ENCODE measurements around the gene PHACTR1. TPM values are rescaled to one million over a fixed set of nuclear protein-coding genes. Genes with fewer than 3 reads are reported as not detected.

Gene PHACTR1
- total RNA-seq, 2 experiments from 2014 or later: 0.79 to 1.5 TPM

- ATAC-seq (ENCODE audit: low read depth) (no peak), DNase-seq (no peak)
- POLR2A ChIA-PET: no interaction called here
- H3K27ac Mint-ChIP-seq: no peak overlapping the region
- peaks cover 17% of the 10 kb centered on the region for H3K27me3 Mint-ChIP-seq
- H3K36me3 Mint-ChIP-seq: no peaks in the 10 kb centered on the region
- peaks cover 6% of the 10 kb centered on the region for H3K4me1 Mint-ChIP-seq
- H3K4me3 Mint-ChIP-seq: no peak overlapping the region
- no peaks in the 10 kb centered on the region for H3K9me3 Mint-ChIP-seq
Observed at GRCh38 chr6:12951415-12951814, 234.8 kb downstream of the PHACTR1 start.

- no peak for DNase-seq
- ATAC-seq (ENCODE audit: low read depth): no peak
- H3K4me3 Mint-ChIP-seq: no peak overlapping the region
- POLR2A ChIA-PET: no interaction called here
- no peaks in the 10 kb centered on the region for H3K36me3 Mint-ChIP-seq
- H3K9me3 Mint-ChIP-seq: no peaks in the 10 kb centered on the region
- H3K27ac Mint-ChIP-seq: no peak overlapping the region
- peaks cover 6% of the 10 kb centered on the region for H3K4me1 Mint-ChIP-seq
- H3K27me3 Mint-ChIP-seq: peaks cover 22% of the 10 kb centered on the region
Observed at GRCh38 chr6:12952318-12952717, 235.8 kb downstream of the PHACTR1 start.

GRCh38 chr6:12955956-12956355 is 239.4 kb downstream of the PHACTR1 start:
- ATAC-seq (ENCODE audit: low read depth): no peak
- H3K27me3 Mint-ChIP-seq: peaks cover 41% of the 10 kb centered on the region
- DNase-seq: no peak
- H3K27ac Mint-ChIP-seq: no peak overlapping the region
- H3K36me3 Mint-ChIP-seq: no peaks in the 10 kb centered on the region
- H3K9me3 Mint-ChIP-seq: no peaks in the 10 kb centered on the region
- H3K4me1 Mint-ChIP-seq: peaks cover 15% of the 10 kb centered on the region
- peak overlapping the region; percentile 87 for H3K4me3 Mint-ChIP-seq
- POLR2A ChIA-PET: no interaction called here

GRCh38 chr6:12956991-12957320 is 240.4 kb downstream of the PHACTR1 start:
- Mint-ChIP-seq H3K4me3 (peak overlapping the region; percentile 87), H3K27ac (no peak overlapping the region)
- POLR2A ChIA-PET: interaction anchor here (0.6 kb wide), 1 partner anchor 556 kb away, joined by 3 read pairs; no protein-coding TSS in a partner anchor

GRCh38 chr6:12957321-12958051 is 240.9 kb downstream of the PHACTR1 start:
- Mint-ChIP-seq H3K4me3 (peak overlapping the region; percentile 87), H3K27ac (peak overlapping the region; percentile 32), H3K36me3 (no peaks in the 10 kb centered on the region), H3K4me1 (peaks cover 15% of the 10 kb centered on the region), H3K9me3 (no peaks in the 10 kb centered on the region), H3K27me3 (peaks cover 43% of the 10 kb centered on the region)
- ATAC-seq (ENCODE audit: low read depth): peak; percentile 74
- POLR2A ChIA-PET: interaction anchor here (0.6 kb wide), 1 partner anchor 555 kb away, joined by 3 read pairs; no protein-coding TSS in a partner anchor
- peak; percentile 49 for DNase-seq

More at GRCh38 chr6:12956991-12957320, 240.4 kb downstream of the PHACTR1 start:
- Mint-ChIP-seq H3K4me1 (peaks cover 15% of the 10 kb centered on the region), H3K9me3 (no peaks in the 10 kb centered on the region), H3K27me3 (peaks cover 43% of the 10 kb centered on the region), H3K36me3 (no peaks in the 10 kb centered on the region)
- ATAC-seq (ENCODE audit: low read depth) (no peak), DNase-seq (no peak)

- ATAC-seq (ENCODE audit: low read depth): no peak
Observed at GRCh38 chr6:12958052-12958706, 241.6 kb downstream of the PHACTR1 start.

GRCh38 chr6:12961761-12962160 is 245.2 kb downstream of the PHACTR1 start:
- POLR2A ChIA-PET: no interaction called here
- ATAC-seq (ENCODE audit: low read depth) (no peak), DNase-seq (no peak)
- peaks cover 22% of the 10 kb centered on the region for H3K4me1 Mint-ChIP-seq
- peaks cover 2% of the 10 kb centered on the region for H3K36me3 Mint-ChIP-seq
- H3K27me3 Mint-ChIP-seq: peaks cover 37% of the 10 kb centered on the region
- no peak overlapping the region for H3K27ac Mint-ChIP-seq
- H3K9me3 Mint-ChIP-seq: no peaks in the 10 kb centered on the region
- H3K4me3 Mint-ChIP-seq: no peak overlapping the region

More at GRCh38 chr6:12958052-12958706, 241.6 kb downstream of the PHACTR1 start:
- no peak for DNase-seq
- H3K9me3 Mint-ChIP-seq: no peaks in the 10 kb centered on the region
- peaks cover 42% of the 10 kb centered on the region for H3K27me3 Mint-ChIP-seq
- H3K27ac Mint-ChIP-seq: no peak overlapping the region
- H3K4me1 Mint-ChIP-seq: peaks cover 22% of the 10 kb centered on the region
- H3K4me3 Mint-ChIP-seq: peak overlapping the region; percentile 87
- no peaks in the 10 kb centered on the region for H3K36me3 Mint-ChIP-seq
- POLR2A ChIA-PET: no interaction called here

GRCh38 chr6:12962529-12962928 is 246.0 kb downstream of the PHACTR1 start:
- H3K9me3 Mint-ChIP-seq: no peaks in the 10 kb centered on the region
- no peak overlapping the region for H3K4me3 Mint-ChIP-seq
- no peak for DNase-seq
- no peak for ATAC-seq (ENCODE audit: low read depth)
- peaks cover 2% of the 10 kb centered on the region for H3K36me3 Mint-ChIP-seq
- peaks cover 33% of the 10 kb centered on the region for H3K27me3 Mint-ChIP-seq
- POLR2A ChIA-PET: no interaction called here
- H3K27ac Mint-ChIP-seq: peak overlapping the region; percentile 9
- peaks cover 20% of the 10 kb centered on the region for H3K4me1 Mint-ChIP-seq

GRCh38 chr6:12962987-12963386 is 246.4 kb downstream of the PHACTR1 start:
- peak overlapping the region; percentile 9 for H3K27ac Mint-ChIP-seq
- H3K36me3 Mint-ChIP-seq: peaks cover 2% of the 10 kb centered on the region
- DNase-seq: no peak
- no peaks in the 10 kb centered on the region for H3K9me3 Mint-ChIP-seq
- H3K27me3 Mint-ChIP-seq: peaks cover 33% of the 10 kb centered on the region
- POLR2A ChIA-PET: no interaction called here
- H3K4me3 Mint-ChIP-seq: peak overlapping the region; percentile 47
- H3K4me1 Mint-ChIP-seq: peaks cover 16% of the 10 kb centered on the region
- ATAC-seq (ENCODE audit: low read depth): peak; percentile 65

GRCh38 chr6:12963567-12963966 is 247.0 kb downstream of the PHACTR1 start:
- Mint-ChIP-seq H3K36me3 (peaks cover 2% of the 10 kb centered on the region), H3K4me3 (peak overlapping the region; percentile 47), H3K9me3 (no peaks in the 10 kb centered on the region), H3K27me3 (peaks cover 34% of the 10 kb centered on the region), H3K27ac (peak overlapping the region; percentile 14), H3K4me1 (peaks cover 12% of the 10 kb centered on the region)
- ATAC-seq (ENCODE audit: low read depth) (no peak), DNase-seq (no peak)
- POLR2A ChIA-PET: no interaction called here

- no peak for ATAC-seq (ENCODE audit: low read depth)
- no peak for DNase-seq
- POLR2A ChIA-PET: no interaction called here
- Mint-ChIP-seq H3K9me3 (no peaks in the 10 kb centered on the region), H3K27me3 (peaks cover 32% of the 10 kb centered on the region), H3K27ac (no peak overlapping the region), H3K4me3 (no peak overlapping the region), H3K4me1 (peaks cover 10% of the 10 kb centered on the region), H3K36me3 (peaks cover 2% of the 10 kb centered on the region)
Observed at GRCh38 chr6:12967686-12968085, 251.1 kb downstream of the PHACTR1 start.

GRCh38 chr6:12968290-12968689 is 251.7 kb downstream of the PHACTR1 start:
- Mint-ChIP-seq H3K27ac (no peak overlapping the region), H3K27me3 (peaks cover 32% of the 10 kb centered on the region), H3K9me3 (no peaks in the 10 kb centered on the region), H3K4me1 (peaks cover 4% of the 10 kb centered on the region), H3K36me3 (peaks cover 2% of the 10 kb centered on the region), H3K4me3 (no peak overlapping the region)
- DNase-seq: no peak
- ATAC-seq (ENCODE audit: low read depth): no peak
- POLR2A ChIA-PET: no interaction called here

GRCh38 chr6:12968839-12969558 is 252.4 kb downstream of the PHACTR1 start:
- Mint-ChIP-seq H3K36me3 (peaks cover 2% of the 10 kb centered on the region), H3K27me3 (peaks cover 37% of the 10 kb centered on the region), H3K9me3 (no peaks in the 10 kb centered on the region), H3K4me3 (no peak overlapping the region), H3K4me1 (no peaks in the 10 kb centered on the region), H3K27ac (no peak overlapping the region)
- DNase-seq (no peak), ATAC-seq (ENCODE audit: low read depth) (no peak)
- POLR2A ChIA-PET: no interaction called here
